DOHH2 (cell line): ENCODE measurements around the gene ZNF335.

Source experiments
- H3F3A ChIP-seq: fragments of 200-600 bp; sonication (generic), shearing (Covaris generic); 2 replicates; pipeline ENCODE4 v1.6.0; 2016; ENCODE audit warnings: antibody characterized with exemption, mild to moderate bottlenecking; ENCODE audit not compliant: control insufficient read depth, insufficient read depth
- H3K27ac ChIP-seq: fragments of 200-600 bp; sonication (generic); 2 replicates; pipeline ENCODE4 v1.5.1; 2014; ENCODE audit warnings: low read depth, mild to moderate bottlenecking, low read length, moderate library complexity
- H3K27me3 ChIP-seq: fragments of 200-600 bp; sonication (generic); 2 replicates; pipeline ENCODE4 v1.6.1; 2014; ENCODE audit warnings: mild to moderate bottlenecking, low read length, mixed read lengths; ENCODE audit not compliant: control insufficient read depth
- H3K36me3 ChIP-seq: fragments of 200-600 bp; sonication (generic); 2 replicates; pipeline ENCODE4 v1.6.1; 2014; ENCODE audit warnings: mild to moderate bottlenecking, low read length, moderate library complexity, mixed read lengths; ENCODE audit not compliant: control insufficient read depth
- H3K4me1 ChIP-seq: fragments of 200-600 bp; sonication (generic); 2 replicates; pipeline ENCODE4 v1.6.1; 2014; ENCODE audit warnings: mild to moderate bottlenecking, low read length, mixed read lengths; ENCODE audit not compliant: control insufficient read depth
- H3K4me2 ChIP-seq: fragments of 200-600 bp; sonication (generic); 2 replicates; pipeline ENCODE4 v1.6.0; 2014; ENCODE audit warnings: mild to moderate bottlenecking, low read length, moderate library complexity
- H3K4me3 ChIP-seq: fragments of 200-600 bp; sonication (generic); 2 replicates; pipeline ENCODE4 v1.5.1; 2014; ENCODE audit warnings: mild to moderate bottlenecking, low read length, mixed read lengths
- H3K79me2 ChIP-seq: fragments of 200-600 bp; sonication (generic); 2 replicates; pipeline ENCODE4 v1.6.1; 2014; ENCODE audit warnings: mild to moderate bottlenecking, low read length, mixed read lengths; ENCODE audit not compliant: control insufficient read depth
- H3K9me2 ChIP-seq: fragments of 200-600 bp; sonication (generic); replicated peaks from 2 replicates; pipeline ENCODE4 v1.6.1; 2014; ENCODE audit warnings: mild to moderate bottlenecking, low read length, mixed read lengths; ENCODE audit not compliant: control insufficient read depth
- H3K9me3 ChIP-seq: fragments of 200-600 bp; sonication (generic); 2 replicates; pipeline ENCODE4 v1.6.1; 2014; ENCODE audit warnings: antibody characterized with exemption, low read length, mixed read lengths; ENCODE audit not compliant: control insufficient read depth, insufficient read depth
- H4K20me1 ChIP-seq: fragments of 200-600 bp; sonication (generic); 2 replicates; pipeline ENCODE4 v1.6.0; 2014; ENCODE audit warnings: low read depth, mild to moderate bottlenecking, antibody characterized with exemption, low read length, moderate library complexity; ENCODE audit not compliant: control insufficient read depth, insufficient read depth
- EZH2phosphoT487 ChIP-seq: fragments of 200-600 bp; sonication (generic); IDR thresholded peaks from 2 replicates; pipeline ENCODE4 v1.6.1; 2017; ENCODE audit warnings: borderline replicate concordance, mild to moderate bottlenecking, antibody characterized with exemption, low read length, moderate library complexity, mixed read lengths
- TF ChIP-seq, protein P1 (sequence below): fragments of 200-600 bp; sonication (generic); IDR thresholded peaks from one replicate; pipeline ENCODE4 v1.5.1; 2014; ENCODE audit warnings: antibody characterized with exemption, mild to moderate bottlenecking, low read depth, low read length; ENCODE audit not compliant: poor library complexity, severe bottlenecking

Gene ZNF335

DNA sequence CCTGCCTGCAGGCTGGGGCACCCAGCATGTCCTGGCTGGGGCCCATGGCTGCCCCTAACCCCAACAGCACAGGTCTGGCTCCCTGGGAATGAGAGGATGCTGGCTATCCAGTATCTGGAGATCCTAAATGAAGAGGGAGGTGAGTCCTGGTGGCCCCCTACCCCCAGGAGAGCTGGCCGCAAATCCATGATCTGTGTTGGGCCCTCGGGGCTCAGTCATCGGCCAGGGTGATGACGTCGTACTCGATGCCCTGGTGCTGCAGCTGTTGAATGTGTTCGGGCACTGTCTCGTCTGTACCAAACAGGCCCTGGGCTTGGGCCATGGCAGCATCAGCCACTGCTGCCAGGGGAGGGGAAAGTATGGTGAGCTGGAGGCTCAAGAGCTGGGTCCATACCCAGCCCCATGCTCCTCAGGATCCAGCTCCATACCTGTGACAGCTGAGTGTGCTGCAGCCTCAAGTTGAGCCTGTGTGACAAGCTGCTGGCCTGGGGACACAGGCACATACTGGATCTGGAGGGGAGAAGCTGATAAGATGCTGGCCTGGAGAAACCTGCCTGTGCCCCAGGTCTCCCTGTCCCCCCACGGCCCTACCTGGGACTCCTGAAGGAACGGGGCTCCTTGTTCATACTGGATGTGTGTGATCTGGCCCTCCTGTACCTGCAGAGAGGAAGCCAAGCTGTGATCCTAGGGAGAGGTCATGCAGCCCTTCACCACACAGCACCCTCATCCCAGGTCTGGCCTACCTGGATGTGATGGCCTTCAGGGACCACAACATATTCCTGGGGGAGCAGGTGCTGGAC lies 23.1 kb downstream of the ZNF335 start:
- no peak overlapping the region for H3K4me2 ChIP-seq
- no peaks in the 10 kb centered on the region for H3K9me2 ChIP-seq
- H3K79me2 ChIP-seq: no peaks in the 10 kb centered on the region
- no peak overlapping the region for H3K27ac ChIP-seq
- no peaks in the 10 kb centered on the region for H4K20me1 ChIP-seq
- no peaks in the 10 kb centered on the region for H3K9me3 ChIP-seq
- H3K4me3 ChIP-seq: no peak overlapping the region
- no peak for TF ChIP-seq EZH2phosphoT487
- TF ChIP-seq, protein P1, sequence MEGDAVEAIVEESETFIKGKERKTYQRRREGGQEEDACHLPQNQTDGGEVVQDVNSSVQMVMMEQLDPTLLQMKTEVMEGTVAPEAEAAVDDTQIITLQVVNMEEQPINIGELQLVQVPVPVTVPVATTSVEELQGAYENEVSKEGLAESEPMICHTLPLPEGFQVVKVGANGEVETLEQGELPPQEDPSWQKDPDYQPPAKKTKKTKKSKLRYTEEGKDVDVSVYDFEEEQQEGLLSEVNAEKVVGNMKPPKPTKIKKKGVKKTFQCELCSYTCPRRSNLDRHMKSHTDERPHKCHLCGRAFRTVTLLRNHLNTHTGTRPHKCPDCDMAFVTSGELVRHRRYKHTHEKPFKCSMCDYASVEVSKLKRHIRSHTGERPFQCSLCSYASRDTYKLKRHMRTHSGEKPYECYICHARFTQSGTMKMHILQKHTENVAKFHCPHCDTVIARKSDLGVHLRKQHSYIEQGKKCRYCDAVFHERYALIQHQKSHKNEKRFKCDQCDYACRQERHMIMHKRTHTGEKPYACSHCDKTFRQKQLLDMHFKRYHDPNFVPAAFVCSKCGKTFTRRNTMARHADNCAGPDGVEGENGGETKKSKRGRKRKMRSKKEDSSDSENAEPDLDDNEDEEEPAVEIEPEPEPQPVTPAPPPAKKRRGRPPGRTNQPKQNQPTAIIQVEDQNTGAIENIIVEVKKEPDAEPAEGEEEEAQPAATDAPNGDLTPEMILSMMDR: no peak
- H3K4me1 ChIP-seq: peaks cover 8% of the 10 kb centered on the region
- peaks cover 88% of the 10 kb centered on the region for H3K36me3 ChIP-seq
- no peaks in the 10 kb centered on the region for H3F3A ChIP-seq
- H3K27me3 ChIP-seq: no peaks in the 10 kb centered on the region

GRCh38 chr20:45948261-45948733 lies 23.7 kb downstream of the ZNF335 start:
- Histone ChIP-seq H3K4me1 (peaks cover 8% of the 10 kb centered on the region), H3F3A (no peaks in the 10 kb centered on the region), H3K27me3 (no peaks in the 10 kb centered on the region), H4K20me1 (no peaks in the 10 kb centered on the region), H3K79me2 (no peaks in the 10 kb centered on the region), H3K4me3 (no peak overlapping the region), H3K27ac (no peak overlapping the region), H3K36me3 (peaks cover 92% of the 10 kb centered on the region), H3K9me2 (no peaks in the 10 kb centered on the region), H3K9me3 (no peaks in the 10 kb centered on the region), H3K4me2 (no peak overlapping the region)
- TF ChIP-seq EZH2phosphoT487: no peak
- TF ChIP-seq, protein P1: no peak

DNA sequence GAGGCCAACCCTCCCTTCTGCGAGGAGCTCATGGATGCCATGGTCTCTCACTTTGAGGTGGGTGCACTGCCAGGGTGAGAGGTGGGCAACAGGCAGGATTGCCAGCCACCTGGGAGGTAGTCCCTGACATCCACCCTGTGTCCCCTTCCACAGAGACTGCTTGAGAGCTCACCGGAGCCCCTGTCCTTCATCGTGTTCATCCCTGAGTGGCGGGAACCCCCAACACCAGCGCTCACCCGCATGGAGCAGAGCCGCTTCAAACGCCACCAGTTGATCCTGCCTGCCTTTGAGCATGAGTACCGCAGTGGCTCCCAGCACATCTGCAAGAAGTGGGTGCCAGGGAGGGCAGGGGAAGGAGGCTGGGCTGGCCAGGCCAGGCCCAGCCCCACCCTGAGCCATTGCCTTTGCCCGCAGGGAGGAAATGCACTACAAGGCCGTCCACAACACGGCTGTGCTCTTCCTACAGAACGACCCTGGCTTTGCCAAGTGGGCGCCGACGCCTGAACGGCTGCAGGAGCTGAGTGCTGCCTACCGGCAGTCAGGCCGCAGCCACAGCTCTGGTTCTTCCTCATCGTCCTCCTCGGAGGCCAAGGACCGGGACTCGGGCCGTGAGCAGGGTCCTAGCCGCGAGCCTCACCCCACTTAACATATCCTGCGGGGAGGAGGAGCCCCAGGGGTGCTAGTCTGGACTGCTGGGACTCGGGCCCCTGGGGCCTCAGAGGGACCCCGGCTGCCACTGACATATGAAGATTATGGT lies 24.7 kb downstream of the ZNF335 start:
- Histone ChIP-seq H3K79me2 (no peaks in the 10 kb centered on the region), H3K9me2 (no peaks in the 10 kb centered on the region), H3K27ac (no peak overlapping the region), H3K4me1 (peaks cover 8% of the 10 kb centered on the region), H3F3A (no peaks in the 10 kb centered on the region), H3K9me3 (no peaks in the 10 kb centered on the region), H3K36me3 (peaks cover 93% of the 10 kb centered on the region), H3K27me3 (no peaks in the 10 kb centered on the region), H3K4me3 (no peak overlapping the region), H4K20me1 (no peaks in the 10 kb centered on the region), H3K4me2 (no peak overlapping the region)
- TF ChIP-seq EZH2phosphoT487: no peak
- TF ChIP-seq, protein P1: no peak
